SU-DHL-6 (cell line): ENCODE results near the gene SLC2A1.

Experiments
- H2AFZ ChIP-seq: fragments of 200-600 bp; sonication (generic); 2 replicates; pipeline ENCODE4 v1.6.1; 2014; ENCODE audit warnings: low read depth, mild to moderate bottlenecking, moderate library complexity, mixed read lengths, antibody characterized with exemption, low read length; ENCODE audit not compliant: severe bottlenecking
- H3F3A ChIP-seq: fragments of 200-600 bp; shearing (Covaris generic); 2 replicates; pipeline ENCODE4 v1.6.0; 2016; ENCODE audit warnings: antibody characterized with exemption, mild to moderate bottlenecking; ENCODE audit not compliant: insufficient read depth
- H3K27ac ChIP-seq: fragments of 200-600 bp; sonication (generic); 2 replicates; pipeline ENCODE4 v1.5.1; 2016; ENCODE audit warnings: low read depth, mild to moderate bottlenecking, low read length, moderate library complexity, mixed read lengths
- H3K27me3 ChIP-seq: fragments of 200-600 bp; sonication (generic), shearing (Covaris generic); 2 replicates; pipeline ENCODE4 v1.6.0; 2014; ENCODE audit warnings: mild to moderate bottlenecking, low read length
- H3K36me3 ChIP-seq: fragments of 200-600 bp; sonication (generic); 2 replicates; pipeline ENCODE4 v1.6.1; 2014; ENCODE audit warnings: mild to moderate bottlenecking, low read length, mixed read lengths
- H3K4me2 ChIP-seq: fragments of 300-600, 200-600 bp; shearing (Covaris generic), sonication (generic); 2 replicates; pipeline ENCODE4 v1.6.0; 2014; ENCODE audit warnings: low read length, low read depth, mild to moderate bottlenecking; ENCODE audit not compliant: poor library complexity, severe bottlenecking
- H3K4me3 ChIP-seq: fragments of 200-600 bp; sonication (generic); 2 replicates; pipeline ENCODE4 v1.5.1; 2014; ENCODE audit warnings: antibody characterized with exemption, low read length, mild to moderate bottlenecking, mixed read lengths; ENCODE audit not compliant: insufficient read depth, poor library complexity, severe bottlenecking
- H3K79me2 ChIP-seq: fragments of 200-600 bp; sonication (generic); 2 replicates; pipeline ENCODE4 v1.6.1; 2014; ENCODE audit warnings: mild to moderate bottlenecking, low read length, moderate library complexity; ENCODE audit not compliant: insufficient read depth
- H3K9ac ChIP-seq: fragments of 200-600 bp; sonication (generic); 2 replicates; pipeline ENCODE4 v1.7.0; 2014; ENCODE audit warnings: mild to moderate bottlenecking, low read length
- H3K9me2 ChIP-seq: fragments of 200-600 bp; sonication (generic); replicated peaks from 2 replicates; pipeline ENCODE4 v1.6.1; 2014; ENCODE audit warnings: low read length; ENCODE audit not compliant: insufficient read depth
- H3K9me3 ChIP-seq: fragments of 200-600 bp; sonication (generic); 2 replicates; pipeline ENCODE4 v1.6.1; 2014; ENCODE audit warnings: low read length, mixed read lengths; ENCODE audit not compliant: insufficient read depth
- H4K20me1 ChIP-seq: fragments of 200-600 bp; sonication (generic); 2 replicates; pipeline ENCODE4 v1.6.1; 2014; ENCODE audit warnings: low read depth, mild to moderate bottlenecking, antibody characterized with exemption, low read length, moderate library complexity, mixed read lengths
- CTCF ChIP-seq: fragments of 200-600 bp; sonication (generic); IDR thresholded peaks from one replicate; pipeline ENCODE4 v1.5.1; 2017; ENCODE audit warnings: antibody characterized with exemption, mild to moderate bottlenecking, low read length, moderate library complexity; ENCODE audit not compliant: insufficient read depth, poor library complexity, severe bottlenecking
- EZH2phosphoT487 ChIP-seq: fragments of 200-600 bp; sonication (generic), shearing (Covaris generic); conservative IDR thresholded peaks from 2 replicates; pipeline ENCODE4 v1.6.1; 2018; ENCODE audit warnings: mild to moderate bottlenecking, antibody characterized with exemption, low read length, moderate library complexity, mixed read lengths

The SLC2A1 gene

GRCh38 chr1:42966688-42967612 is 8.3 kb upstream of the SLC2A1 start:
- no peaks in the 10 kb centered on the region for H3K9me2 ChIP-seq
- no peak overlapping the region for H3K4me2 ChIP-seq
- no peaks in the 10 kb centered on the region for H3K27me3 ChIP-seq
- no peak overlapping the region for H2AFZ ChIP-seq
- no peak overlapping the region for H3K9ac ChIP-seq
- H3K36me3 ChIP-seq, result no peaks in the 10 kb centered on the region
- TF ChIP-seq EZH2phosphoT487 (no peak), CTCF (no peak)
- no peak overlapping the region for H3K4me3 ChIP-seq
- no peak overlapping the region for H3K27ac ChIP-seq
- no peaks in the 10 kb centered on the region for H3K9me3 ChIP-seq
- no peaks in the 10 kb centered on the region for H3F3A ChIP-seq
- no peaks in the 10 kb centered on the region for H4K20me1 ChIP-seq
- H3K79me2 ChIP-seq, result no peaks in the 10 kb centered on the region

- H3K4me2 ChIP-seq, result no peak overlapping the region
- TF ChIP-seq EZH2phosphoT487 (no peak), CTCF (no peak)
- H3K9ac ChIP-seq, result no peak overlapping the region
- no peak overlapping the region for H3K27ac ChIP-seq
- H3K36me3 ChIP-seq, result no peaks in the 10 kb centered on the region
- no peak overlapping the region for H3K4me3 ChIP-seq
- no peaks in the 10 kb centered on the region for H3K9me3 ChIP-seq
- H2AFZ ChIP-seq, result no peak overlapping the region
- no peaks in the 10 kb centered on the region for H3K27me3 ChIP-seq
- no peaks in the 10 kb centered on the region for H3F3A ChIP-seq
- no peaks in the 10 kb centered on the region for H4K20me1 ChIP-seq
- H3K79me2 ChIP-seq, result no peaks in the 10 kb centered on the region
- H3K9me2 ChIP-seq, result no peaks in the 10 kb centered on the region
Measured at GRCh38 chr1:42965378-42965777, 6.7 kb upstream of the SLC2A1 start.

- no peak overlapping the region for H3K27ac ChIP-seq
- no peaks in the 10 kb centered on the region for H3K79me2 ChIP-seq
- H3K36me3 ChIP-seq, result no peaks in the 10 kb centered on the region
- H3F3A ChIP-seq, result no peaks in the 10 kb centered on the region
- no peaks in the 10 kb centered on the region for H3K27me3 ChIP-seq
- no peak overlapping the region for H3K4me2 ChIP-seq
- no peak overlapping the region for H3K9ac ChIP-seq
- no peaks in the 10 kb centered on the region for H3K9me2 ChIP-seq
- H4K20me1 ChIP-seq, result no peaks in the 10 kb centered on the region
- no peak for TF ChIP-seq CTCF
- no peak for TF ChIP-seq EZH2phosphoT487
- H3K9me3 ChIP-seq, result no peaks in the 10 kb centered on the region
- no peak overlapping the region for H3K4me3 ChIP-seq
- no peak overlapping the region for H2AFZ ChIP-seq
Measured at GRCh38 chr1:42964044-42964812, 5.6 kb upstream of the SLC2A1 start.
